ENCODE measurements around the gene XXYLT1. TPM values are rescaled to one million over a fixed set of nuclear protein-coding genes. Genes with fewer than 3 reads are reported as not detected.

The XXYLT1 gene
- total and polyA plus RNA-seq, 2 of the 4 experiments (the other 2 are of a cell fraction), result 14.7 to 18.1 TPM

- Histone ChIP-seq H2BK20ac (ENCODE audit: low read depth, low read length) (no peak overlapping the region), H3K9me3 (ENCODE audit: control insufficient read depth, insufficient read depth, low read length) (peaks cover 4% of the 10 kb centered on the region), H2AK9ac (replicated peaks; ENCODE audit: low read depth, low read length, poor library complexity) (no peak overlapping the region), H2BK120ac (ENCODE audit: low read depth, low read length) (no peak overlapping the region), H2AFZ (replicated peaks; ENCODE audit: low read length, poor library complexity) (no peak overlapping the region), H3K56ac (ENCODE audit: extremely low read depth, insufficient read depth, low read length) (no peak overlapping the region), H3K27ac (ENCODE audit: insufficient read depth, low read length) (no peak overlapping the region), H3K36me3 (ENCODE audit: control insufficient read depth, insufficient read depth, low read length) (no peaks in the 10 kb centered on the region), H4K20me1 (ENCODE audit: insufficient read depth, low read length) (no peaks in the 10 kb centered on the region), H4K8ac (ENCODE audit: low read depth in 2 of 2, low read length in 2 of 2) (no peak overlapping the region), H3K79me1 (ENCODE audit: low read depth in 1 of 2, low read length in 2 of 2) (no peaks in the 10 kb centered on the region), H2AK5ac (ENCODE audit: low read depth, low read length) (no peak overlapping the region), H3K4me1 (ENCODE audit: control insufficient read depth, insufficient read depth, low read length) (no peaks in the 10 kb centered on the region), H2BK5ac (ENCODE audit: low read depth, low read length, poor library complexity, severe bottlenecking) (no peak overlapping the region), H3K18ac (ENCODE audit: low read depth, low read length) (no peak overlapping the region), H3K27me3 (ENCODE audit: control insufficient read depth, insufficient read depth, low read length) (peaks cover 40% of the 10 kb centered on the region), H3K9me1 (ENCODE audit: insufficient read depth, low read length) (no peaks in the 10 kb centered on the region), H4K91ac (ENCODE audit: insufficient read depth, low read depth, low read length) (no peak overlapping the region), H3K4ac (ENCODE audit: low read depth, low read length) (no peak overlapping the region), H3K4me2 (ENCODE audit: low read depth, low read length) (no peak overlapping the region), H2BK15ac (ENCODE audit: low read depth, low read length) (no peak overlapping the region), H3K4me3 (ENCODE audit: insufficient read depth, low read depth, low read length) (no peak overlapping the region), H3K14ac (replicated peaks; ENCODE audit: low read depth, low read length) (no peak overlapping the region), H3K9ac (ENCODE audit: low read depth, low read length) (no peak overlapping the region), H4K5ac (ENCODE audit: low read depth, low read length) (no peak overlapping the region), H3K23ac (ENCODE audit: low read depth, low read length) (no peak overlapping the region)
- in situ Hi-C loops (cut with MboI; ENCODE audit: low sequenced_read_pairs), result no loop called here
- intact Hi-C loops (cut with micrococcal nuclease), result no loop called here
- no TSS peak for BruUV-seq (replicated peaks)
- DNase-seq, result no peak
- ChIA-PET CTCF (interaction anchor here (0.7 kb wide), 1 partner anchor 9 kb away, joined by 3 read pairs; no protein-coding TSS in a partner anchor), POLR2A (ENCODE audit: unreplicated experiment) (no interaction called here)
- no peak for ATAC-seq (ENCODE audit: low read depth)
- 100% methylated on average over 2 of the region's 5 CpGs; no CpG with 5 or more reads in 1 of the 2 experiments for WGBS, 2 experiments (ENCODE audit: extremely low coverage in 2 of 2, insufficient read length in 1 of 2)
- TF ChIP-seq BHLHE40 (IDR thresholded peaks at IDR 0.05; ENCODE audit: low read depth, low read length) (no peak), POLR2A (IDR thresholded peaks at IDR 0.05; ENCODE audit: low read depth, low read length) (no peak), CHD1 (IDR thresholded peaks at IDR 0.05; ENCODE audit: low read depth, low read length) (no peak), MXI1 (IDR thresholded peaks at IDR 0.05; ENCODE audit: borderline replicate concordance, low read depth, low read length) (no peak), MAFK (IDR thresholded peaks at IDR 0.05; ENCODE audit: low read depth, low read length) (no peak), RFX5 (IDR thresholded peaks at IDR 0.05; ENCODE audit: low read depth, low read length) (no peak), MAZ (IDR thresholded peaks at IDR 0.05; ENCODE audit: borderline replicate concordance, low read depth, low read length) (no peak), FOS (IDR thresholded peaks at IDR 0.05; ENCODE audit: low read depth, low read length) (no peak), RAD21 (IDR thresholded peaks at IDR 0.05; ENCODE audit: low read length) (no peak), CEBPB (IDR thresholded peaks at IDR 0.05; ENCODE audit: low read depth, low read length) (no peak), SMC3 (IDR thresholded peaks at IDR 0.05; ENCODE audit: low read depth, low read length) (no peak), NFE2L2 (IDR thresholded peaks at IDR 0.05; ENCODE audit: low read depth, low read length) (no peak), USF2 (IDR thresholded peaks at IDR 0.05; ENCODE audit: low read depth, low read length) (no peak), RCOR1 (IDR thresholded peaks at IDR 0.05; ENCODE audit: insufficient replicate concordance, low read length) (no peak)
- TF ChIP-seq, protein P1, sequence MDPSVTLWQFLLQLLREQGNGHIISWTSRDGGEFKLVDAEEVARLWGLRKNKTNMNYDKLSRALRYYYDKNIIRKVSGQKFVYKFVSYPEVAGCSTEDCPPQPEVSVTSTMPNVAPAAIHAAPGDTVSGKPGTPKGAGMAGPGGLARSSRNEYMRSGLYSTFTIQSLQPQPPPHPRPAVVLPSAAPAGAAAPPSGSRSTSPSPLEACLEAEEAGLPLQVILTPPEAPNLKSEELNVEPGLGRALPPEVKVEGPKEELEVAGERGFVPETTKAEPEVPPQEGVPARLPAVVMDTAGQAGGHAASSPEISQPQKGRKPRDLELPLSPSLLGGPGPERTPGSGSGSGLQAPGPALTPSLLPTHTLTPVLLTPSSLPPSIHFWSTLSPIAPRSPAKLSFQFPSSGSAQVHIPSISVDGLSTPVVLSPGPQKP (IDR thresholded peaks at IDR 0.05; ENCODE audit: borderline replicate concordance, low read depth, low read length), result no peak
- TF ChIP-seq, protein P2, sequence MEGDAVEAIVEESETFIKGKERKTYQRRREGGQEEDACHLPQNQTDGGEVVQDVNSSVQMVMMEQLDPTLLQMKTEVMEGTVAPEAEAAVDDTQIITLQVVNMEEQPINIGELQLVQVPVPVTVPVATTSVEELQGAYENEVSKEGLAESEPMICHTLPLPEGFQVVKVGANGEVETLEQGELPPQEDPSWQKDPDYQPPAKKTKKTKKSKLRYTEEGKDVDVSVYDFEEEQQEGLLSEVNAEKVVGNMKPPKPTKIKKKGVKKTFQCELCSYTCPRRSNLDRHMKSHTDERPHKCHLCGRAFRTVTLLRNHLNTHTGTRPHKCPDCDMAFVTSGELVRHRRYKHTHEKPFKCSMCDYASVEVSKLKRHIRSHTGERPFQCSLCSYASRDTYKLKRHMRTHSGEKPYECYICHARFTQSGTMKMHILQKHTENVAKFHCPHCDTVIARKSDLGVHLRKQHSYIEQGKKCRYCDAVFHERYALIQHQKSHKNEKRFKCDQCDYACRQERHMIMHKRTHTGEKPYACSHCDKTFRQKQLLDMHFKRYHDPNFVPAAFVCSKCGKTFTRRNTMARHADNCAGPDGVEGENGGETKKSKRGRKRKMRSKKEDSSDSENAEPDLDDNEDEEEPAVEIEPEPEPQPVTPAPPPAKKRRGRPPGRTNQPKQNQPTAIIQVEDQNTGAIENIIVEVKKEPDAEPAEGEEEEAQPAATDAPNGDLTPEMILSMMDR (conservative IDR thresholded peaks at IDR 0.05; ENCODE audit: low read depth, low read length), result no peak
- dilution Hi-C loops (cut with HindIII; ENCODE audit: low sequenced_read_pairs, unreplicated experiment), result no loop called here
Measured at GRCh38 chr3:195036974-195037373, 234.0 kb downstream of the XXYLT1 start.

All from IMR-90 (cell line).